ENCODE results near the gene ALG14.

- TF ChIP-seq, protein P1, sequence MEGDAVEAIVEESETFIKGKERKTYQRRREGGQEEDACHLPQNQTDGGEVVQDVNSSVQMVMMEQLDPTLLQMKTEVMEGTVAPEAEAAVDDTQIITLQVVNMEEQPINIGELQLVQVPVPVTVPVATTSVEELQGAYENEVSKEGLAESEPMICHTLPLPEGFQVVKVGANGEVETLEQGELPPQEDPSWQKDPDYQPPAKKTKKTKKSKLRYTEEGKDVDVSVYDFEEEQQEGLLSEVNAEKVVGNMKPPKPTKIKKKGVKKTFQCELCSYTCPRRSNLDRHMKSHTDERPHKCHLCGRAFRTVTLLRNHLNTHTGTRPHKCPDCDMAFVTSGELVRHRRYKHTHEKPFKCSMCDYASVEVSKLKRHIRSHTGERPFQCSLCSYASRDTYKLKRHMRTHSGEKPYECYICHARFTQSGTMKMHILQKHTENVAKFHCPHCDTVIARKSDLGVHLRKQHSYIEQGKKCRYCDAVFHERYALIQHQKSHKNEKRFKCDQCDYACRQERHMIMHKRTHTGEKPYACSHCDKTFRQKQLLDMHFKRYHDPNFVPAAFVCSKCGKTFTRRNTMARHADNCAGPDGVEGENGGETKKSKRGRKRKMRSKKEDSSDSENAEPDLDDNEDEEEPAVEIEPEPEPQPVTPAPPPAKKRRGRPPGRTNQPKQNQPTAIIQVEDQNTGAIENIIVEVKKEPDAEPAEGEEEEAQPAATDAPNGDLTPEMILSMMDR (conservative IDR thresholded peaks at IDR 0.05): no peak
- TF ChIP-seq ZFX (IDR thresholded peaks at IDR 0.05): no peak
Observed at GRCh38 chr1:95039360-95040031, 33.3 kb downstream of the ALG14 start.
